ENCODE data around the gene RNU1-2.
"Not testable (repeated sequence)": the region's sequence is repeated elsewhere in the genome, so short reads cannot be mapped to it uniquely, and the experiment has no call there.

RNU1-2 gene

GRCh38 chr1:16905868-16906702, 10.3 kb downstream of the RNU1-2 start:
- ChIA-PET CTCF (interaction anchor here (1.2 kb wide), 1 partner anchor 285 kb away, joined by 3 read pairs; no protein-coding TSS in a partner anchor), POLR2A (interaction anchor here (0.6 to 3.5 kb wide), 9 partner anchors 9 to 393 kb away, joined by 3 to 52 read pairs (median 4); partner anchors contain the start of gene RNU1-2)
- no peak for TF ChIP-seq CTCF (IDR thresholded peaks at IDR 0.05; ENCODE audit: control extremely low read depth, extremely low read depth, low read depth, missing control alignments)
- DNase-seq (ENCODE audit: extremely low spot score), result no peak

- no peak for DNase-seq (ENCODE audit: extremely low spot score)
- CTCF ChIA-PET, result no interaction called here
- POLR2A ChIA-PET, result interaction anchor here (1.2 to 3.5 kb wide), 2 partner anchors 10 to 393 kb away, joined by 4 to 52 read pairs; partner anchors contain the start of gene RNU1-2
- TF ChIP-seq CTCF (IDR thresholded peaks at IDR 0.05; ENCODE audit: control extremely low read depth, extremely low read depth, low read depth, missing control alignments), result no peak
Measured at GRCh38 chr1:16906873-16907272, 11.1 kb downstream of the RNU1-2 start.

GRCh38 chr1:16907870-16908758, 12.3 kb downstream of the RNU1-2 start:
- DNase-seq (ENCODE audit: extremely low spot score), result no peak
- TF ChIP-seq CTCF (IDR thresholded peaks at IDR 0.05; ENCODE audit: control extremely low read depth, extremely low read depth, low read depth, missing control alignments), result no peak
- POLR2A ChIA-PET, result interaction anchor here (3.5 kb wide), 1 partner anchor 11 kb away, joined by 52 read pairs; the partner anchor contains the start of gene RNU1-2
- CTCF ChIA-PET, result no interaction called here

- not testable (repeated sequence) for DNase-seq (ENCODE audit: extremely low spot score)
Measured at GRCh38 chr1:16911851-16912721, 16.3 kb downstream of the RNU1-2 start.

GRCh38 chr1:16912742-16913141, 17.0 kb downstream of the RNU1-2 start:
- POLR2A ChIA-PET; CTCF ChIA-PET; DNase-seq (ENCODE audit: extremely low spot score): not testable (repeated sequence)

More at GRCh38 chr1:16911851-16912721, 16.3 kb downstream of the RNU1-2 start:
- POLR2A ChIA-PET, CTCF ChIA-PET: not testable (repeated sequence)

GRCh38 chr1:16913181-16913832, 17.5 kb downstream of the RNU1-2 start:
- CTCF ChIA-PET, result no interaction called here

More at GRCh38 chr1:16913181-16913832, 17.5 kb downstream of the RNU1-2 start:
- POLR2A ChIA-PET, result no interaction called here
- TF ChIP-seq CTCF (IDR thresholded peaks at IDR 0.05; ENCODE audit: control extremely low read depth, extremely low read depth, low read depth, missing control alignments), result no peak
- no peak for DNase-seq (ENCODE audit: extremely low spot score)

Measured in GM10248 (cell line).